ENCODE measurements around the gene HOXD4. TPM values are rescaled to one million over a fixed set of nuclear protein-coding genes. Genes with fewer than 3 reads are reported as not detected.
A peak's percentile ranks its signal among the peaks of the same experiment; 100 is the strongest.

The HOXD4 gene
- total RNA-seq, 2 experiments from 2014 or later, result not detected

DNA sequence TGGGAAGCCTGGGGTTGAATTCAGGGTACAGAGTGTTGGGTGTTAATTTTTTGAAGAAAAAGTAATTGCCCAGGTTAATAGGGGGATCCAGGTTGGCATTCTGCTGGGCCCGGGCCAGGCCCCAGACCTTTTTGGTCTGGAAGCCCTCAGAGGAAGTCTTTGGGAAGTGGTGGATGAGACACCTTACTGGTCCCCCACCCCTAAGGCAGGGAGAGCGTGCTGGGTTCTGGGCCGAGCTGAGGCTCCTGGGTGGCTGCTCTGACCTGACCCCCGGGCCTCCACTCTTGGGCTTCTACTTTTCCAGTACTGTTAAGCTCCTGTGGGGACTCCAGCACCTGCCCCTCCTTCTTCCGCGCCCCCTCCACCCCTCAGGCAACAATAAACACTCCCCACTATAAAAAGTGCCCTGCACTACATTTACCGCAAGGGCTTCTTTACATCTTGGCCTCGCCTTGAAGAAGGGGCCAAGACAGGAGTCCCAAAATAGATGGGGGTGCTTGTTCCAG is 5.0 kb downstream of the HOXD4 start:
- Mint-ChIP-seq H3K9me3 (no peaks in the 10 kb centered on the region), H3K27ac (no peak overlapping the region)
- POLR2A ChIA-PET, result no interaction called here

DNA sequence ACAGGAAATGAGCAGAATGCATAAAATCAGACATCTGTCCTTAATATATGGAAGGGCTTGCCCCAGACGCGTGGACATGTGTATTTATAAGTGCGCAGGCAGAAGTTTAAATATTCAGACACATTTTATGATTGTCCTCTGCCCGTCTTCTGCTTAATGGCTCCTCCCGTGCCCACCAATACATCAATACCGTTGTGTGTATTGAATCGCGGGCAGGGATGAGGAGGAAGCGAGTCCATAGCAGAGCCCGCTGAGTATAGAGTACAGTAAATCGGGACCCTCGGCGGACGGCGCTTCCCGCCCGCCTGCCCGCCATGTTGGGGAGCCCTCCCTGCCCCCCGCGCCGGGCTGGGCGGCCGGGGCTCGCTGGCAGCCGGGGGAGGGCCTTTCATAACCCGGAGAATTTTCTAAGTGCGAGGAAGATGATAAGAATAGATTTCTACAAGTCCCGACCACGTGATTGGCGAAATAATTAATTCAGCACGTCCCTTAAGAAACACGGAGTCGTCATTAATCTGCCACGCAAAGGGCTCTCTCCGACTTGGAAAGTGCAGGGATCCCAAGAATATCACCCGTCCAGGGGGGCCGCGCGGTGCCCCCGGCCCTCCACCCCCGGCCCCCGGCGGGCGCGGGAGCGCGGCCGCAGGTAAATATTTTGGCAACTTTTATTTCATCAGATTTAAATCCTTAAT is 5.6 kb downstream of the HOXD4 start, which contains the start of gene HOXD3:
TSS of gene HOXD3 (plus strand) at position 501 of the 692 bp plus-strand sequence. CDS start 11,808 bp downstream, outside the sequence.
- DNase-seq, result no peak
- Mint-ChIP-seq H3K36me3 (ENCODE audit: low read depth) (peaks cover 8% of the 10 kb centered on the region), H3K9me3 (no peaks in the 10 kb centered on the region), H3K27ac (no peak within 1 kb of the TSS), H3K4me1 (peaks cover 4% of the 10 kb centered on the region), H3K4me3 (peak within 1 kb of the TSS; percentile 33), H3K27me3 (peaks cover 84% of the 10 kb centered on the region)
- CTCF ChIA-PET, result no interaction called here
- POLR2A ChIA-PET, result no interaction called here

More for the DNA sequence above, 5.0 kb downstream of the HOXD4 start:
- no peak overlapping the region for H3K4me3 Mint-ChIP-seq
- H3K36me3 Mint-ChIP-seq (ENCODE audit: low read depth), result peaks cover 8% of the 10 kb centered on the region
- DNase-seq, result no peak
- H3K27me3 Mint-ChIP-seq, result peaks cover 81% of the 10 kb centered on the region
- CTCF ChIA-PET, result no interaction called here
- H3K4me1 Mint-ChIP-seq, result peaks cover 4% of the 10 kb centered on the region

DNA sequence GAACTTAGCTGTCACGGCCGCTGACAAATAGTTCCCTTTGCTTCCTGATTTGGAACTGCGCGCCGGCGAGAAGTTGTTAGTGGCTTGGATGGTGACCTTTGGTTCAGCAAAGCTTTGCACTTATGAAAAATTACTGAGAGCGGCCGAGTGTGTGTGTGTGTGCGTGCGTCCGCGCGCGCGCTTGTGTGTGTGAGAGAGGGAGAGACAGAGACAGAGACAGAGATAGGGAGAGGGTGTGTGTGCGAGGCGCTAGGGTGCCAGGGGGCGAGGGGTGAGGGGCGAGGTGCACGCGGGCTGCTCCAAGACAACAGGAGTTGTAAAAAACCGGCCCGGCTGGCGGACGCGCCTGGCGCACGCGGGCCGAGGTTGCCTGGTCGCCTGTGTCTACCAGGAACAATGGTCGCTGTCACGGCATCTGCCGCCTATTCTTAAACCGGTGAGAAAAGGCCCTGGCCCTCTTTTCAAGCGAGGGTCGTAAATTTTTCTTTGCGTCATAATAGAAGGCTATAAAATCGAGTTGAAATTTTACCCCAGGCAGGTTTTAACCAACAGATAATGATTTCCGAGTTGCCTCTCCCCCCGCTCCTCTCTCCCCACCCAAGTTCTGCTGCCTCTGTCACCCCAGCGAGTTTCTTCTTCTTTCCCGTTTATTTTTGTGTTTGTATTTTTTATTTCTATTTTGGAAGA is 6.3 kb downstream of the HOXD4 start:
- H3K9me3 Mint-ChIP-seq, result no peaks in the 10 kb centered on the region
- POLR2A ChIA-PET, result no interaction called here
- CTCF ChIA-PET, result interaction anchor here (1.0 kb wide), 1 partner anchor 37 kb away, joined by 3 read pairs; no protein-coding TSS in a partner anchor
- peaks cover 8% of the 10 kb centered on the region for H3K36me3 Mint-ChIP-seq (ENCODE audit: low read depth)
- DNase-seq, result no peak
- H3K27me3 Mint-ChIP-seq, result peaks cover 86% of the 10 kb centered on the region
- no peak overlapping the region for H3K27ac Mint-ChIP-seq
- H3K4me3 Mint-ChIP-seq, result peak overlapping the region; percentile 33
- peaks cover 4% of the 10 kb centered on the region for H3K4me1 Mint-ChIP-seq

DNA sequence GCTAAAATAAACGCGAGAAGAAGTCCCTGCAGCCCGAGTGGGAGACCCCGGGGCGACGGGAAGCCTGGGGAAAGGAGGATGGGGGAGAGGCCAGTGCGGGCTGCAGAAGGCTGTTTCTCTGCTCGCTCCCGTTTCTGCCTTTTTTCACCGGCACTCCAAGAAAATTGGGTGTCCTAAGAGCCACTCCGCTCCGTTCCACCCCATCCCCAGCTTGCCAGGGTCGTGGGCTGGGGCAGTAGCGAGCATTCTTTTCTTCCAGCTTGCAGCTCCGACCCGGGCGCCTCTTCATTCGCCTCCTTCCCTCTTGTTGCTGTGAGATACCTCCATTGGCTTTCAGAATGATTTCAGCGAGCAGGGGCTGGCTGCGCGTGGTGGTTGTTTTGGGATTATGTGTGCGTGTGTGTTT is 6.8 kb downstream of the HOXD4 start:
- Mint-ChIP-seq H3K4me1 (peaks cover 4% of the 10 kb centered on the region), H3K27ac (peak overlapping the region; percentile 66), H3K9me3 (no peaks in the 10 kb centered on the region), H3K36me3 (ENCODE audit: low read depth) (peaks cover 8% of the 10 kb centered on the region), H3K4me3 (no peak overlapping the region), H3K27me3 (peaks cover 85% of the 10 kb centered on the region)
- DNase-seq, result no peak
- ChIA-PET POLR2A (no interaction called here), CTCF (interaction anchor here (1.0 kb wide), 1 partner anchor 37 kb away, joined by 3 read pairs; no protein-coding TSS in a partner anchor)

DNA sequence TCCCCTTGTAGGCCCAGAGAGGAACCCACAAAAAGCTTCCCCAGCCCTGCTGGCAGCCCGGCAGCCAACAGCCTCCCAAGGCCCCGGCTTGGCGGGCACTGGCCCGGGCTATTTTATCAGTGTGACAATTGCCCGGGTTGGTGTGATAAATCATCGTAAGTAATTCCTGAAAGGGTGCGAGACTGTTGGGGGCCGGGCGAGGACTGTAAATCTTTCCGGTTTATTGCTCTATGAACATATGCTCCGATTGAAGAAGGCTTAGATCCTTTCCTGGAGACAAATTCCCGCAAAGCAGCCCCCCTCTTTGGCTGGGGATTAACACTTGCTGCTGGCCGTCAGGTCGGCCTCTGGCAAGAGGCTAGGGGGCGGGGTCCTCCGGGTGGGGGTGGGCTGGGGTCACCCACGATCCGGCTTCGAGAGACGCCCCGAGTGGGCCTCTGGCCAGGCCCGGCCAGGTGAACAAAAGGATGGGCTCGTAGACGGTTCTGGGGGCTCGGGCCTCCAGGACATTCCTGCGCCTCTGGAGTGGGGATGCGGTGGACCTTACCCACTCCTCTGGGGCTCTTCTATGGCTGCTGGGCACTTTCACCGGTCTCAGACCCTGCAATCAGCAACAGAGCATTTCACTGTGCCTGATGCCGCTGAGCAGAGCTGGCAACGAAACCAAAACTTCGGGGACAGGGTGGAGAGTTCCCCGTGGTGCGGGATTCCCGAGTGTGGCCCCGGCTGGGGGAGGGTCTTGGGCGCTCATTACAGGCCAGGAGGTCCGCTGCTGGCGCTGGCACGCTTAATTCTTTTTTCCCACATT is 7.7 kb downstream of the HOXD4 start:
- Mint-ChIP-seq H3K27ac (no peak overlapping the region), H3K4me3 (no peak overlapping the region), H3K27me3 (peaks cover 87% of the 10 kb centered on the region), H3K36me3 (ENCODE audit: low read depth) (peaks cover 15% of the 10 kb centered on the region), H3K4me1 (peaks cover 5% of the 10 kb centered on the region), H3K9me3 (no peaks in the 10 kb centered on the region)
- DNase-seq, result no peak
- CTCF ChIA-PET, result interaction anchor here (1.0 kb wide), 1 partner anchor 38 kb away, joined by 3 read pairs; no protein-coding TSS in a partner anchor
- POLR2A ChIA-PET, result no interaction called here

DNA sequence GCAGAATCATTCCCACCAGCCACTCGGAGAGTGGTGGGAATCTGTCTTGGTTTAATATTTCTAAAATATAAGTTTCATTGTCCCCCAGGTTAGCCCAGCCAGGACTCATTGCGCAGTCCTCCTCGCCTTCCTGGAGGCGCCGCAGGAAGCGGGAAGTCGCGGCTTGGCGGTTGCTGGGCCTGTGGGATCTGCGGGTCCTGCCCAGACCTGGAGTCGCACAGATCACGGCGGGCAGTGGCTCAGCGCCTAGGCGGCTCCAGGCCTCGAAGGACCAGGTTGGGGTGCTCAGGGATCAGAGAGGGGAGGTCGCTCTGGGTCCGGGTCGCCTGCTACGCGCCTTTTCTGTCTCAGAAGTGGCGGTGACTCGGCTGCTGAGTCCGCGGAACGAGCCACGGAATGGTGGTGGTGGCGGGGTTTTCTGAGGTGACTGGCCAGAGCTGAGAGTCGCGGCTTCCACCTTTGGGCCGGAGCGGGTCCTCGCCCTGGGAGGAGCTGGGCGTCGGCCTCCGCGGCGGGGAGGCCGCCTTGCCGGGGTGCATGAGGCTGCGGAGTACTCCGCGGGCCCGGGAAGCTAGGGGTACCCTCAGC is 8.4 kb downstream of the HOXD4 start:
- Mint-ChIP-seq H3K4me3 (no peak overlapping the region), H3K4me1 (peaks cover 8% of the 10 kb centered on the region), H3K27ac (no peak overlapping the region), H3K9me3 (no peaks in the 10 kb centered on the region), H3K27me3 (peaks cover 88% of the 10 kb centered on the region), H3K36me3 (ENCODE audit: low read depth) (peaks cover 18% of the 10 kb centered on the region)
- CTCF ChIA-PET, result no interaction called here
- POLR2A ChIA-PET, result no interaction called here
- no peak for DNase-seq

DNA sequence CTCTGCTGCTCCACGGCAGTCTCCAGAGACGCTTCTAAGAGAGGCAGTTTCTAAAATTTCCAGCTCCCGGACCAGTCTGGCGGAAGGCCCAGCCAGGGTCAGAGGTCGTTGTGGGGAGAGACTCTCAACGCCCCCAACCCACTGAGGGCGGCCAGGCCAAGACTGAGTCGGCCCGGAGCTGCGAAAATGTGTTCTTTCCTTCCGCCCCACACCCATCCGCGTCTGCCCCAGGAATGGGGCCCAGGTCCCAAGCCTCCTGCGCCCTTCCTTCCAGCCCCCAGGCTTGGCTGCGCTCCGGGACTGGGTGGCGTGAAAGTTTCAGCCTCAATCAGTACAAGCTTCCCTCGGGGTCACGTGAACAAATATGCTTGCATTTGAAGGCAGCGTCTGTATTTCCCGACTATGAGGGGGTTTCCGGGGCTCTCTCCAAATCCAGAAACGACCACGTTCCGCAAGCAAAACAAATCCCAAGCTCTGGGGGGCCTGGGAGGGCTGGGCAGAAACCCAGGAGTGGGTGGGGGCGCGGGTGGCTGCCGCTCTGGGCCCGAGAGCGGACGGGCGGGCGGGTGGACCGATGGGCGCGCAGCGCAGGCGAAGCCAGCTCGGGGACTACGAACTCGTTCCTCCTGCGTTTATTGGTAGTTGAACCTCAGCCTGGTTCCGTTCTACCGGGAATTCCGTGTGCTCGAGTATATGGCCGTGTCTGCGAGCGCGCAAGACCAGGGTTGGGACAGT is 9.1 kb downstream of the HOXD4 start:
- Mint-ChIP-seq H3K36me3 (ENCODE audit: low read depth) (peaks cover 18% of the 10 kb centered on the region), H3K27me3 (peaks cover 88% of the 10 kb centered on the region), H3K27ac (no peak overlapping the region), H3K4me1 (peaks cover 8% of the 10 kb centered on the region), H3K4me3 (no peak overlapping the region), H3K9me3 (no peaks in the 10 kb centered on the region)
- DNase-seq, result no peak
- POLR2A ChIA-PET, result no interaction called here
- CTCF ChIA-PET, result no interaction called here

DNA sequence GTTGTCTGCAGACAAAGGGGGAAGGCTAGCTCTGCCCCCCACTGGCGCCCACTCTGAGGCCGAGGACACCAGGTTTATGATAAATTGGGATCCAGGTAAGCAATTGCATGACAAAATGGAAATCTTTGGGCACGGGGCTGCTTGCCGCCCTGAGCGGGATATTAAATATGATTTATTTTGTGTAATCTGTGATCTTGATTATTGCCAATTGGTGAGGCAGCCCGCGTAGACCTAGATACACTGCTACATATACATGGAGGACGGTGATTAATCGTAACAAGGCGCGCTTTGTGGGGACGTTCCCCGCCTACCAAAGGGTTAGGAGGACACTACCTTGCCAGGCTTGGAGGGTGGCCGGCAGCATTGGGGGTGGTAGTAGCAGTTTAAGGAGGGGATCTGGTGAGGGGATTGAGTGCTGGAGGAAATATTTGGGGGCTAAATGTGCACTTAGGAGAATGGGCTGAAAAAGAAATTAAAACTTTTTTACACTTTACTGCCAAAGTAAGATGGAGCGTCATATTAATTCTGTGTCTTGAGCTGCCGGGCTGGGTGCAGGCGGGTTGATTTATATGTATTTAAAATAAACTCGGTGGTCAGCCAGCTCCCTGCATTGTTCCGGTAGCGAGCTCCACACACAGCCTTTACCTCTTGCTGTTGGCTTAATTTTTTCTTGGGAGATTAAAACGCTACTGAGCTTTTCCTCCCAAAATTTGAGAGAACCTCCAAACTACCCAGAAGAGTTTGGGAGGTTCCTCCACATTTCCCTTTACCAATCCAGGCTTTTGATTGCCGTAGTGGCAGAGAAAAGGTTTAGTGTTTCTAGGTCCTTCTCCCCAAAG is 9.9 kb downstream of the HOXD4 start:
- ChIA-PET POLR2A (no interaction called here), CTCF (interaction anchor here (1.5 kb wide), 1 partner anchor 35 kb away, joined by 7 read pairs; no protein-coding TSS in a partner anchor)
- H3K4me3 Mint-ChIP-seq, result no peak overlapping the region

DNA sequence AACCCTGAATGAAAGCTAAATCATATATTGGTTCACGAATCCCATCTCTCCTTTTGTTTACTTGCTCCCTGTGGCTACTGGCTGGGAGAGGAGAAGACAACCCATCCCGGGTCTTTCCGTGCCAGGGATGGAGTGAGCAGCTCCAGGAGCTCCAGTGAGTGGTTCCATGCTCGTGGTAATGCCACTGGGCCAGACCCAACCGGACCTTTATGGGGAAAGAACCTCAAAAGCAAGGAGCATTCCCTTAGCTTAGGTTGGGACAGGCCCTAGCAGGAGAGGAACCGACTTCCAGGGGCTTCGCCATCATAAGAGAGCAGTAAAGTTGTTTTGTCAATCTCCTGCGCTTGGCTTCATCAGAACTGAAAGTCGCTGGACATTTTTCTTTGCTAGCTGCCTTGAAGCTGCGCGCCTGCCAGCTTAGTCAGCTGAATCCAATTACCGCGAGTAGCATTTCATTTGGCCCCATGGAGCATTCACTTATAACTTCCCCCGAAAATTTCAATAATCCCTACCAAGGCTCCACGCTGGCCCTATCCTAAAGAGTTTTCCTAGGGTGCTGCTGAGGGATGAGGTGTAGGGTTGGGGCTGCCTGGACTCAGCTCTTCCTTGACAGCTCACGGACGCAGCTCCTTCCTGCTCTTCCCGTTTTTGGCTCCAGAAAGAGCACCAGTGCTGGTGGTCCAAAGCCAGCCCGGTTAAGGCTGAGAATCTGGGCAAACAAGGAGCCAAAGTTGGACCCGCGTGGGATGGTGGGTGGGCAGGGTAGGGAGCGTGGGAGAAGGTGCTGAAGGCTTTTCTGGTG is 10.7 kb downstream of the HOXD4 start:
- Mint-ChIP-seq H3K9me3 (no peaks in the 10 kb centered on the region), H3K4me3 (no peak overlapping the region), H3K27me3 (peaks cover 90% of the 10 kb centered on the region), H3K4me1 (peaks cover 8% of the 10 kb centered on the region), H3K27ac (no peak overlapping the region), H3K36me3 (ENCODE audit: low read depth) (peaks cover 18% of the 10 kb centered on the region)
- no peak for DNase-seq
- ChIA-PET CTCF (interaction anchor here (1.0 to 1.5 kb wide), 3 partner anchors 36 to 293 kb away, joined by 3 to 7 read pairs (median 5); no protein-coding TSS in a partner anchor), POLR2A (no interaction called here)

More for the DNA sequence above, 9.9 kb downstream of the HOXD4 start:
- DNase-seq, result no peak
- Mint-ChIP-seq H3K27ac (no peak overlapping the region), H3K9me3 (no peaks in the 10 kb centered on the region), H3K4me1 (peaks cover 8% of the 10 kb centered on the region), H3K36me3 (ENCODE audit: low read depth) (peaks cover 18% of the 10 kb centered on the region), H3K27me3 (peaks cover 89% of the 10 kb centered on the region)

DNA sequence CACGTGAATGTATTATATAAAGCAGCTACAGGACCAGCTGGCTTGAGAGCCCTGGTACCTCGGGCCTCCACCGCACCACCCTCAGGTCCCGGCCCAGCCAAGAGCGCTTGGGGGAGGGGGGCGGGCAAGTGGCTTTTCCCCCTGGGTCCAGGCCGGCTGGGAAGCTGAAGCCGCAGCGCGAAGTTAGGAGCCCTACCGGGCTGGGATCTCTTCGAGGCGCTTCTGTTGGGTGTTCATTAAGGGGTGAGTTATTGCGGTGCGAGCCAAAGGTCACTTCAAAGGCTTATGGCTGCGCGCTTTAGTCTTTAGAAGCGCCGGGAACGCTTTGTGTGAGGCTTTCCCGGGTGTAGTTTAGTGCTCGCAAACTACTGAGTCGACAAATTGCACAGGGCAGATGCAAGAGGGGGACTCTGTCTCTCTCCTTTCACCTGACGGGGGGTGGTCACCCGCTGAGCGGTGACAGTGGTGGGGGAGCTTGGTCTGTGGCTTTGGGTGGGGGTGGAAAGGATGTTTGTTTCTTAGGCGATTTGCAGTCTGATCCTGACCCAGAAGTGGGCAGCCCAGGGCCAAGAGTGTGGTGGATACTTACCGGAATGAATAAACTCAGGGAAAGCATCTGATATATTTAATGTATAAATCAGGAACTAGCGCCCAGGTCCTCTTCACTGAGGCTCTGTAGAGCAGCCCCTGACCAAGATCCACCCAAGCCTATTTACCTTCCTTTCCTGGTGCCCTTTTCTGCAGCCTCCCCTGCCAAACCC is 11.7 kb downstream of the HOXD4 start:
- H3K27ac Mint-ChIP-seq, result no peak overlapping the region
- CTCF ChIA-PET, result interaction anchor here (1.0 to 1.3 kb wide), 2 partner anchors 67 to 292 kb away, joined by 3 to 5 read pairs; no protein-coding TSS in a partner anchor
- no peak for DNase-seq
- H3K4me1 Mint-ChIP-seq, result peaks cover 6% of the 10 kb centered on the region
- peaks cover 13% of the 10 kb centered on the region for H3K36me3 Mint-ChIP-seq (ENCODE audit: low read depth)
- peaks cover 89% of the 10 kb centered on the region for H3K27me3 Mint-ChIP-seq
- H3K9me3 Mint-ChIP-seq, result no peaks in the 10 kb centered on the region
- POLR2A ChIA-PET, result no interaction called here
- no peak overlapping the region for H3K4me3 Mint-ChIP-seq

All from activated CD4-positive, alpha-beta memory T cell treated with anti-CD3 and anti-CD28 coated beads, Interleukin-2, amount 10 ng/mL, durations not matched to agents 7 days and 5 days (primary cell).